Thyroid gland (tissue), 4 donors: ENCODE data around the gene CXCR2.

Source experiments
- CTCF ChIP-seq, 6 experiments: fragments of 200-600 bp in 3 of 6; fragments of 450-650 bp in 3 of 6; sonication (generic) in 3 of 6; IDR thresholded peaks; one replicate each; pipeline ENCODE4 v1.5.1; 2016 to 2019; ENCODE audit warnings: antibody characterized with exemption in 6 of 6, mild to moderate bottlenecking in 2 of 6, inconsistent platforms in 1 of 6, moderate library complexity in 1 of 6
- POLR2A ChIP-seq, 2 donors: fragments of 450-650 bp; IDR thresholded peaks; one replicate each; pipeline ENCODE4 v1.6.1; 2017; ENCODE audit warnings: antibody characterized with exemption in 2 of 2, mild to moderate bottlenecking in 2 of 2, moderate library complexity in 1 of 2

GRCh38 chr2:218155953-218156479 is 30.2 kb downstream of the CXCR2 start:
- TF ChIP-seq CTCF (IDR thresholded peaks at IDR 0.05) (no peak), POLR2A (IDR thresholded peaks at IDR 0.05) (no peak)
